SK-N-MC (cell line): ENCODE data around the gene SHB.

ENCODE experiments used
- EZH2 ChIP-seq: fragments of 200-600 bp; sonication (generic); IDR thresholded peaks from one replicate; pipeline ENCODE4 v1.6.1; 2017; ENCODE audit warnings: antibody characterized with exemption
- POLR2AphosphoS5 ChIP-seq: IDR thresholded peaks from 2 replicates; pipeline ENCODE4 v1.6.1; 2012; ENCODE audit warnings: mild to moderate bottlenecking, low read depth, low read length, borderline replicate concordance

GRCh38 chr9:37926737-37927118 lies 142.3 kb downstream of the SHB start:
- TF ChIP-seq EZH2 (no peak), POLR2AphosphoS5 (no peak)
